Activated CD8-positive, alpha-beta memory T cell treated with anti-CD3 and anti-CD28 coated beads, Interleukin-2, amount 50 U/mL, for 24 hours (primary cell): ENCODE data around the gene PLEKHG4.

Experiments used
- DNase-seq: peaks from one replicate; pipeline ENCODE4 v3.0.0-alpha.2; 2020; ENCODE audit errors: extremely low read depth

PLEKHG4 gene, protein sequence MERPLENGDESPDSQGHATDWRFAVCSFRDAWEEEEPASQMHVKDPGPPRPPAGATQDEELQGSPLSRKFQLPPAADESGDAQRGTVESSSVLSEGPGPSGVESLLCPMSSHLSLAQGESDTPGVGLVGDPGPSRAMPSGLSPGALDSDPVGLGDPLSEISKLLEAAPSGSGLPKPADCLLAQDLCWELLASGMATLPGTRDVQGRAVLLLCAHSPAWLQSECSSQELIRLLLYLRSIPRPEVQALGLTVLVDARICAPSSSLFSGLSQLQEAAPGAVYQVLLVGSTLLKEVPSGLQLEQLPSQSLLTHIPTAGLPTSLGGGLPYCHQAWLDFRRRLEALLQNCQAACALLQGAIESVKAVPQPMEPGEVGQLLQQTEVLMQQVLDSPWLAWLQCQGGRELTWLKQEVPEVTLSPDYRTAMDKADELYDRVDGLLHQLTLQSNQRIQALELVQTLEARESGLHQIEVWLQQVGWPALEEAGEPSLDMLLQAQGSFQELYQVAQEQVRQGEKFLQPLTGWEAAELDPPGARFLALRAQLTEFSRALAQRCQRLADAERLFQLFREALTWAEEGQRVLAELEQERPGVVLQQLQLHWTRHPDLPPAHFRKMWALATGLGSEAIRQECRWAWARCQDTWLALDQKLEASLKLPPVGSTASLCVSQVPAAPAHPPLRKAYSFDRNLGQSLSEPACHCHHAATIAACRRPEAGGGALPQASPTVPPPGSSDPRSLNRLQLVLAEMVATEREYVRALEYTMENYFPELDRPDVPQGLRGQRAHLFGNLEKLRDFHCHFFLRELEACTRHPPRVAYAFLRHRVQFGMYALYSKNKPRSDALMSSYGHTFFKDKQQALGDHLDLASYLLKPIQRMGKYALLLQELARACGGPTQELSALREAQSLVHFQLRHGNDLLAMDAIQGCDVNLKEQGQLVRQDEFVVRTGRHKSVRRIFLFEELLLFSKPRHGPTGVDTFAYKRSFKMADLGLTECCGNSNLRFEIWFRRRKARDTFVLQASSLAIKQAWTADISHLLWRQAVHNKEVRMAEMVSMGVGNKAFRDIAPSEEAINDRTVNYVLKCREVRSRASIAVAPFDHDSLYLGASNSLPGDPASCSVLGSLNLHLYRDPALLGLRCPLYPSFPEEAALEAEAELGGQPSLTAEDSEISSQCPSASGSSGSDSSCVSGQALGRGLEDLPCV

GRCh38 chr16:67279296-67280089 is at the start of gene PLEKHG4:
PLEKHG4 (plus strand) TSS chr16:67279532; CDS start chr16:67280045, 513 bp downstream.
- peak; percentile 47 for DNase-seq

GRCh38 chr16:67229906-67230808 is 49.2 kb upstream of the PLEKHG4 start:
- no peak for DNase-seq

- DNase-seq, result no peak
These were observed 48.3 kb upstream of the PLEKHG4 start for GRCh38 chr16:67230809-67231660.

DNA sequence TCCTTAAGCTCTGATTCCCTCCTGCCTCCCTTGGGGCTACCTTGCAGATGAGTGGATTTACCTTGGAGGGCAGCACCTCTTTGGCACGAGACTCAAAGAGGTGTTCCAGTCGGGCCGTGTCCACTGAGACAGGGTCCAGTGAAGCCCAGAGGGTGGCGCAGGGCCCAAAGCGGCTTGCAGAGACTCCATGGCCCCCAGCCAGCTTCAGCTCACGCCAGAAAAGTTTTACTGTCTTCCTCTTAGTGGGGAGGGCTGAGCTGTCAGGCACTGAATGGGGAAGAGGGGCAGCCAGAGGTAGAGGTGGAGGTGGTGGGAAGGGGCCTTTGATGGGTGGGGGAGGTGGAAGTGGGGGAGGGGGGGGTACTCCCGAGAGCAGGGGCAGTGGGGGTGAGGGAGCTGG is 45.7 kb upstream of the PLEKHG4 start:
- DNase-seq, result no peak

GRCh38 chr16:67234180-67234597 is 45.1 kb upstream of the PLEKHG4 start:
- DNase-seq, result no peak

DNA sequence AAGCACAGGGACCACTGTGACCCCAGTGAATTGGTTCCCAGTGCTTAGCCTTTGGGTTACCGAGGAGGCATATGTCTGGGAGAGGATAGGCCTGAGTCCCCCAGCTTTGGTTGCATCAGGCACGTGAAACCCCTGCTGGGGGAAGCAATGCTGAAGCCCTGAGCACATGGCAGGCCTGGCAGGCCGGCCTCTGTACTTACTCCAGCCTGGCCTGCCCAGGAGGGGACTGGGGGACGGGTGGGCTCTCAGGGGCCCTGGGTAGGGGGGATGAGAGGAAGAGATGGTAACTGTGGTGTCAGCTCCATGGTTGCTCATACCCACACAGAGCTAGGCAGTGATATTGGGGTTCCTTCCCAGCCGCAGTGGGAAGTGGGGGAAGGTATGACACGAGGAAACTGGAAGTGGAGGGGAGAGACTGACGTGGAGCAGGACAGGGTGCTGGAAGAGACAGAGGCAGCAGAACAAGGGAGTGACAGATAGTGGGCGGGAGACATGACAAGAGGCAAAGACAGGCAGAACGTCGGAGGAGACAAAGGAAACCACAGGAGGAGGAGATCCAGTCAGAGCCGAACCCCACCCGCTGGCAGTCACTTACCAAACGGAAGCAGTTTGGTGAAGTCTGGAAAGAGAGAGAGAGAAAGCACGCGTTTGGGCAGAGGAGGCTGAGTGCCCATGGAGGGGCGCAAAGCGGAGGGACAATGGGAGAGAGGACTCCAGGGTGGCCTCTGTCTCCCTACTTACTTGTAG is 43.3 kb upstream of the PLEKHG4 start:
- DNase-seq, result no peak

DNA sequence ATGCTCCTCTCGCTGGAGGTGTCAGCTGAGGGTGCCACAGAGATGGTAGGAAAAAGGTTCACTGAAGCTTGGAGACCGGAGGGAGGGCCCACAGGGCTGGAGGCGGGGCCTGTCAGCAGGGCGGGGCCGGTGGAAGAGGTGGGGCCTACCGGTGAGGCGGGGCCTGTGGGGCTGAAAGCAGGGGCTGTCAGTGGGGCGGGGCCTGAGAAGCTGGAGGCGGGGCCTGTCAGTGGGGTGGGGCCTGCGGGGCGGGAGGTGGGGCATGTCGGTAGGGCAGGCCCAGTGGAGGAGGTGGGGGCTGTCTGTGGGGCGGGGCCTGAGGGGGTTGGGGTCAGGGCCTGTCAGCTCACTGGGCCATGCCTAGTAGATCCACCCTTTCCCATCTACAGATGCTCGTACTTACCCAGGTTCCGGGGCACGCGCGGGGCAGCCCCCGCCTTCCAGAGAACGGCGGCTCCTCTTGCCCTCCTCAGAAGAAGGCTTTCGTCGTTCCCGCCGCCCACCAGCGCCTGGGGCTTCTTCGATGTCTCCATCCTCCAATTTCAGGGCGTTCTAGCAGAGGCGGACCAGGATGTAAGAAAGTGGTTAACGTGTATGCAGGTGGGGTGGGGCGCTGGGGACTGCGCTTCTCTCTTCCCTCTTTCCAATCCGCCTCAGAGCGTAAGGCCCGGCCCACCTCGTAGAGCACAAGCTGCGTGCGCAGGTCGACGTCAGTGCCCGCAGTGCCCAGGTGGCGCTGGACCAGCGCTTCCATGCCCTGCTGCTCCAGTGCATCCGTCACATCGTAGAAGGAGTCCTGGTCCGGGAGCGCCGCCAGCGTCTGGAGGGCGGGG is 42.6 kb upstream of the PLEKHG4 start:
- no peak for DNase-seq

DNA sequence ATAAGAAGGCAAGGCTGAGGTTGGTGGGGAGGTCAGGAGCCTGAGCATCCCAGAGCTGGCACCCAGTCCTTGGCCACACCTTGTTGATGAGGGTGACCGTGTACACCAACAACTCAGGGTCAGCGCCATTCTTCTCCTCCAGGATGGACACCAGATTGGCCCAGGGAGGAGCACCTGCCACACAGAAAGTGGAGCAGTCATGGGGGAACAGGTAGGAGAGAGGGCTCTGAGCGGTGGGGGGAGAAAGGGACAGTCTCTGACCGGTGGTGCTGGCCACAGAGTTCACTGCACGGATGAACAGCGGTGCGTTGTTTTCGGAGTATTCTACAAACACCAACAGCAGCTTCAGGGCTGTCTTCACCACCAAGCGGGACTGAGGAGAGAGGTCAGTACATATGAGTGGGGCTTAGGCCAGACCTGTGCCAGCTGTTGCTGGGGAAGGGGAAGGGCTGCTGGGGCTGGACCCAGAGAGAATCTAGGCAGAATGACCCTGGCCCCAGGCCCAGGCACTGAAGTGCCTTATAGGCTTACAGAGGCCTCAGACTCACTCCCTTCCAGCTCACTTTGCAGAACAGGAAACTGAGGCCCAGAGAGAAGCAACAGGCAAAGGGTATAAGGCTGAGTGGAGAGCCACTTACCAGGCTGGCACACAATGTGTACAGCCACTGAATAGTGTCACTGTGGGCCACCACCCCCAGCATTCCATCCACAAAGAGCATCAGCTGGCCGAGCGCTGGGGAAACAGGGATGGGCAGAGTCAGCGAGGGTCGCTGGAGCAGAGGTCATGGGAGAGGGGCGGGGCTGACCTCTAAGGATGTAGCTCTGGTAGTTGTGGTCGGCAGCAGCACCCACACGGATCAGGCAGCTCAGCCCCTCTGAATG is 41.7 kb upstream of the PLEKHG4 start:
- no peak for DNase-seq

- DNase-seq, result no peak
These were observed 41.1 kb upstream of the PLEKHG4 start for GRCh38 chr16:67238278-67238575.

DNA sequence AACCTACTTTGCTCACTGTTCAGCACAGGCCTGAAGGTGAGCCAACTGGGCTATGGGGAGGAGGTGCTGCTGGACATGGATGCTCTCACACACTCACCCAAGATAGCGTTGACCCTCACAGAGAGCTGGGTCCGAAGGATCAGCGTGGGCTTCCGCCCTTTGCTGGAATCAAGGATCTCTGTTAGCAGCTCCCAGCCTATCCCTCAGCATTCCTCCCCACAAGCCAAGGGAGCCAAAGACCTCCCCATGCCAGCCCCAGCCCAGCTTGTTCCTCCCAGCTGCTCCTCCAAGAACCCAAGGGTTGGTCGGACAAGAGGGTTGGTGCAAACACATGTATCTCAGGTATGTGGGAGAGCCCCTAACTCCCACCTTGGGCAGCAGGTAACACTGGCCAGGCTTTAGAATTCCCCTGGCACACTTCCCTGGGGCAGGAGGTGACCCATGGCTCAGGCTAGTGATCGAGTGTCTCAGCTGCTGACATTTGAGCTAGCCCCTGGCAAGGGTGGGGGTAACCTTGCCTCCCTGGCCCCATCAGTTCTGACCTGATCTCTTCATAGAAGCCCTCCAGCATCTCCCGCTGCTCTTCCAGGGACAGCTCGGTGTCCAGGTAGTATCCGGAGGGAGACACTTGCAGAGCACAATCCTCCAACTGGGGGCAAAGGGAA is 40.4 kb upstream of the PLEKHG4 start:
- no peak for DNase-seq

DNA sequence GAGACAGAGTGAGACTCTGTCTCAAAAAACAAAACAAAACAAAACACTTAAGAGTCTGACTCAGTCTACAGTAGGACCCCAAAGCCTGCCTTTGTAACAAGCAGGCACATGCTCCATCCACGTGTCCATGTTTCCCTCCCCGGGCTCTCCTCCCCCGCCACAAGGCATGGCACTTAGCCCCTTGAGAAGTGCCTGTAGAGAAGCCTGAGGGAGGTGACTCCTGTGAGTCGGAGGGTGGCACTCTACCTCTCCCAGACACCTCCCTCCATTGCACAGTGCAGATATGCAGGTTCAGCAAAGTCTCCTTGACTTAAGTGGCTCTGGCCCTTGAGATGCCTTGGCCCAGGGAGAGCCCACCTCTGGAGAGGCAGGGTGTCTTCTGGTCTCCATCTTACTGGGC is 38.8 kb upstream of the PLEKHG4 start:
- DNase-seq, result no peak

GRCh38 chr16:67241008-67241900 is 38.1 kb upstream of the PLEKHG4 start:
- DNase-seq, result no peak

DNA sequence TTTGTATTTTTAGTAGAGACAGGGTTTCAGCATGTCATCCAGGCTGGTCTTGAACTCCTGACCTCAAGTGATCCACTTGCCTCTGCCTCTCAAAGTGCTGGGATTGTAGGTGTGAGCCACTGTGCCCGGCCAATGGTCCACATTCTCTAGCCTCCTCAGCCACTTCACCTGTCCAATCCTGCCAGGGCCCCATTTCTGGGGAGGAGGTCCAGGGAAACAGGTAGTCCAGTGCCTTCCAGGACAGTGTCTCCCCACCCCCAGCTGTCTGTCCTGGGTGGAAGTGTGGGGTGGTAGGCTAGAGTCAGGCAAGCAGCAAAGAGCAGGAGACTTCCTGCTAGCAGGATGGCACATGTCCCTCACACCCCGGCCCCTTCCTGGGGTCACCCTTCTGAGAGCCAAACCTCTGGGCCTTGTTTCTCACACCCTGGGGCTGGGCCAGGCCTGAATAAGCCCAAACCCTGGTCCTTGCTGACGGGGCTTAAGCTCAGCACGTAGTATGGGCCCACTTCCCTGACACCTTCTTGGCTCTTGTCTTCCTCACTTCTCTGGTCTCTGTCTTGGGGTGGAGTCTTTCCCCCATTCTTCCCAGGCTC is 37.1 kb upstream of the PLEKHG4 start:
- DNase-seq, result no peak

DNA sequence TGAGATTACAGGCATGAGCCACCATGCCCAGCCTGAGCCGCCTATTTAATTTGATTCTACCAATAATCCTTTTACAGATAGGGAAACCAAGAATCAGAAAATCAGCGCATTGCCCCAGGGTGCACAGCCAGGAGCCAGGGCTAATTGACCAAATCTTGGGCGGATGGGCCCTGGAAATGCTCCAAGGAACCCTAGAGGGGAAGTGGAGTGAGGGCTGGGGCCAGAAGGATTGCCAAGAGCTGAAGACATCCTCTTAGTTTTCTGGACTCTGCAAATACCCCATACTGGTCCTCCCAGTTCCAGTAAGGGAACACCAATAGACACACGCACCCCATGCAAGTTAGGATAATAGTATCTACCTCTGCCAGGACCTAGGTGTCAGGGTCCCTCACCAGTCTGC is 35.9 kb upstream of the PLEKHG4 start:
- DNase-seq, result no peak
